DOHH2 (cell line): ENCODE data around the gene SLC2A10.

Source experiments
- H3F3A ChIP-seq: fragments of 200-600 bp; sonication (generic), shearing (Covaris generic); 2 replicates; pipeline ENCODE4 v1.6.0; 2016; ENCODE audit warnings: antibody characterized with exemption, mild to moderate bottlenecking; ENCODE audit not compliant: control insufficient read depth, insufficient read depth
- H3K27ac ChIP-seq: fragments of 200-600 bp; sonication (generic); 2 replicates; pipeline ENCODE4 v1.5.1; 2014; ENCODE audit warnings: low read depth, mild to moderate bottlenecking, low read length, moderate library complexity
- H3K27me3 ChIP-seq: fragments of 200-600 bp; sonication (generic); 2 replicates; pipeline ENCODE4 v1.6.1; 2014; ENCODE audit warnings: mild to moderate bottlenecking, low read length, mixed read lengths; ENCODE audit not compliant: control insufficient read depth
- H3K36me3 ChIP-seq: fragments of 200-600 bp; sonication (generic); 2 replicates; pipeline ENCODE4 v1.6.1; 2014; ENCODE audit warnings: mild to moderate bottlenecking, low read length, moderate library complexity, mixed read lengths; ENCODE audit not compliant: control insufficient read depth
- H3K4me1 ChIP-seq: fragments of 200-600 bp; sonication (generic); 2 replicates; pipeline ENCODE4 v1.6.1; 2014; ENCODE audit warnings: mild to moderate bottlenecking, low read length, mixed read lengths; ENCODE audit not compliant: control insufficient read depth
- H3K4me2 ChIP-seq: fragments of 200-600 bp; sonication (generic); 2 replicates; pipeline ENCODE4 v1.6.0; 2014; ENCODE audit warnings: mild to moderate bottlenecking, low read length, moderate library complexity
- H3K4me3 ChIP-seq: fragments of 200-600 bp; sonication (generic); 2 replicates; pipeline ENCODE4 v1.5.1; 2014; ENCODE audit warnings: mild to moderate bottlenecking, low read length, mixed read lengths
- H3K79me2 ChIP-seq: fragments of 200-600 bp; sonication (generic); 2 replicates; pipeline ENCODE4 v1.6.1; 2014; ENCODE audit warnings: mild to moderate bottlenecking, low read length, mixed read lengths; ENCODE audit not compliant: control insufficient read depth
- H3K9me2 ChIP-seq: fragments of 200-600 bp; sonication (generic); replicated peaks from 2 replicates; pipeline ENCODE4 v1.6.1; 2014; ENCODE audit warnings: mild to moderate bottlenecking, low read length, mixed read lengths; ENCODE audit not compliant: control insufficient read depth
- H3K9me3 ChIP-seq: fragments of 200-600 bp; sonication (generic); 2 replicates; pipeline ENCODE4 v1.6.1; 2014; ENCODE audit warnings: antibody characterized with exemption, low read length, mixed read lengths; ENCODE audit not compliant: control insufficient read depth, insufficient read depth
- H4K20me1 ChIP-seq: fragments of 200-600 bp; sonication (generic); 2 replicates; pipeline ENCODE4 v1.6.0; 2014; ENCODE audit warnings: low read depth, mild to moderate bottlenecking, antibody characterized with exemption, low read length, moderate library complexity; ENCODE audit not compliant: control insufficient read depth, insufficient read depth
- CTCF ChIP-seq: fragments of 200-600 bp; sonication (generic); IDR thresholded peaks from one replicate; pipeline ENCODE4 v1.5.1; 2014; ENCODE audit warnings: antibody characterized with exemption, mild to moderate bottlenecking, low read depth, low read length; ENCODE audit not compliant: poor library complexity, severe bottlenecking
- EZH2phosphoT487 ChIP-seq: fragments of 200-600 bp; sonication (generic); IDR thresholded peaks from 2 replicates; pipeline ENCODE4 v1.6.1; 2017; ENCODE audit warnings: borderline replicate concordance, mild to moderate bottlenecking, antibody characterized with exemption, low read length, moderate library complexity, mixed read lengths

The SLC2A10 gene

GRCh38 chr20:46709459-46710152 is at the start of gene SLC2A10:
Gene SLC2A10, plus strand, starts transcription at chr20:46709649. Its CDS starts 88 bp downstream, at chr20:46709737.
- Histone ChIP-seq H3K9me3 (peaks cover 6% of the 10 kb centered on the region), H3F3A (no peaks in the 10 kb centered on the region), H3K27me3 (peaks cover 5% of the 10 kb centered on the region; the same call in 1 of the 2 replicates), H3K4me3 (no peak within 1 kb of the TSS), H3K36me3 (no peaks in the 10 kb centered on the region), H3K4me1 (no peaks in the 10 kb centered on the region), H3K79me2 (no peaks in the 10 kb centered on the region), H3K9me2 (no peaks in the 10 kb centered on the region), H3K27ac (no peak within 1 kb of the TSS), H3K4me2 (no peak within 1 kb of the TSS), H4K20me1 (no peaks in the 10 kb centered on the region)
- TF ChIP-seq EZH2phosphoT487: no peak
- TF ChIP-seq CTCF: no peak

GRCh38 chr20:46660487-46660886 is 49.0 kb upstream of the SLC2A10 start:
- Histone ChIP-seq H3K4me3 (no peak overlapping the region), H3K79me2 (no peaks in the 10 kb centered on the region), H3K27ac (no peak overlapping the region), H3K4me2 (no peak overlapping the region), H3K27me3 (peaks cover 6% of the 10 kb centered on the region; the same call in 1 of the 2 replicates), H3K36me3 (no peaks in the 10 kb centered on the region), H3K4me1 (no peaks in the 10 kb centered on the region), H4K20me1 (no peaks in the 10 kb centered on the region), H3K9me3 (no peaks in the 10 kb centered on the region), H3K9me2 (no peaks in the 10 kb centered on the region), H3F3A (no peaks in the 10 kb centered on the region)
- no peak for TF ChIP-seq EZH2phosphoT487
- no peak for TF ChIP-seq CTCF

GRCh38 chr20:46661659-46662058 is 47.8 kb upstream of the SLC2A10 start:
- no peaks in the 10 kb centered on the region for H3K36me3 ChIP-seq
- no peaks in the 10 kb centered on the region for H4K20me1 ChIP-seq
- no peak overlapping the region for H3K27ac ChIP-seq
- no peak overlapping the region for H3K4me3 ChIP-seq
- no peak overlapping the region for H3K4me2 ChIP-seq
- no peaks in the 10 kb centered on the region for H3F3A ChIP-seq
- peaks cover 6% of the 10 kb centered on the region; the same call in 1 of the 2 replicates for H3K27me3 ChIP-seq
- no peaks in the 10 kb centered on the region for H3K4me1 ChIP-seq
- H3K9me2 ChIP-seq: no peaks in the 10 kb centered on the region
- H3K79me2 ChIP-seq: no peaks in the 10 kb centered on the region
- H3K9me3 ChIP-seq: no peaks in the 10 kb centered on the region
- no peak for TF ChIP-seq CTCF
- no peak for TF ChIP-seq EZH2phosphoT487
